GM18502 (cell line): ENCODE measurements around the gene HLF.

ENCODE experiments used
- ATAC-seq: cut with Tn5 transposase; IDR thresholded peaks from one replicate; pipeline ENCODE4 v1.9.1; 2021; ENCODE audit warnings: mild to moderate bottlenecking; ENCODE audit not compliant: unreplicated experiment, poor library complexity

HLF gene

GRCh38 chr17:55273579-55274354 is 9.0 kb downstream of the HLF start:
- ATAC-seq: no peak

- no peak for ATAC-seq
Observed at GRCh38 chr17:55274355-55275255, 9.8 kb downstream of the HLF start.

- no peak for ATAC-seq
Observed at GRCh38 chr17:55275894-55276804, 11.4 kb downstream of the HLF start.

GRCh38 chr17:55278173-55278961 is 13.6 kb downstream of the HLF start:
- no peak for ATAC-seq

GRCh38 chr17:55279203-55279602 is 14.4 kb downstream of the HLF start:
- no peak for ATAC-seq

GRCh38 chr17:55279788-55280187 is 15.0 kb downstream of the HLF start:
- ATAC-seq: no peak

- ATAC-seq: no peak
Observed at GRCh38 chr17:55280212-55280611, 15.5 kb downstream of the HLF start.

- no peak for ATAC-seq
Observed at GRCh38 chr17:55281649-55282378, 17.1 kb downstream of the HLF start.

GRCh38 chr17:55282379-55282702 is 17.6 kb downstream of the HLF start:
- ATAC-seq: no peak

- no peak for ATAC-seq
Observed at GRCh38 chr17:55282741-55283140, 18.0 kb downstream of the HLF start.

GRCh38 chr17:55283256-55283965 is 18.7 kb downstream of the HLF start:
- no peak for ATAC-seq

- no peak for ATAC-seq
Observed at GRCh38 chr17:55284001-55284884, 19.5 kb downstream of the HLF start.

GRCh38 chr17:55284944-55285339 is 20.2 kb downstream of the HLF start:
- no peak for ATAC-seq

- ATAC-seq: no peak
Observed at GRCh38 chr17:55285340-55286301, 20.9 kb downstream of the HLF start.

GRCh38 chr17:55286681-55287589 is 22.2 kb downstream of the HLF start:
- no peak for ATAC-seq
